HG02759 (cell line): ENCODE results near the gene PROSER3.

Source experiments
- ATAC-seq: cut with Tn5 transposase; IDR thresholded peaks from one replicate; pipeline ENCODE4 v1.9.1; 2021; ENCODE audit warnings: mild to moderate bottlenecking, moderate library complexity; ENCODE audit not compliant: unreplicated experiment

The PROSER3 gene

DNA sequence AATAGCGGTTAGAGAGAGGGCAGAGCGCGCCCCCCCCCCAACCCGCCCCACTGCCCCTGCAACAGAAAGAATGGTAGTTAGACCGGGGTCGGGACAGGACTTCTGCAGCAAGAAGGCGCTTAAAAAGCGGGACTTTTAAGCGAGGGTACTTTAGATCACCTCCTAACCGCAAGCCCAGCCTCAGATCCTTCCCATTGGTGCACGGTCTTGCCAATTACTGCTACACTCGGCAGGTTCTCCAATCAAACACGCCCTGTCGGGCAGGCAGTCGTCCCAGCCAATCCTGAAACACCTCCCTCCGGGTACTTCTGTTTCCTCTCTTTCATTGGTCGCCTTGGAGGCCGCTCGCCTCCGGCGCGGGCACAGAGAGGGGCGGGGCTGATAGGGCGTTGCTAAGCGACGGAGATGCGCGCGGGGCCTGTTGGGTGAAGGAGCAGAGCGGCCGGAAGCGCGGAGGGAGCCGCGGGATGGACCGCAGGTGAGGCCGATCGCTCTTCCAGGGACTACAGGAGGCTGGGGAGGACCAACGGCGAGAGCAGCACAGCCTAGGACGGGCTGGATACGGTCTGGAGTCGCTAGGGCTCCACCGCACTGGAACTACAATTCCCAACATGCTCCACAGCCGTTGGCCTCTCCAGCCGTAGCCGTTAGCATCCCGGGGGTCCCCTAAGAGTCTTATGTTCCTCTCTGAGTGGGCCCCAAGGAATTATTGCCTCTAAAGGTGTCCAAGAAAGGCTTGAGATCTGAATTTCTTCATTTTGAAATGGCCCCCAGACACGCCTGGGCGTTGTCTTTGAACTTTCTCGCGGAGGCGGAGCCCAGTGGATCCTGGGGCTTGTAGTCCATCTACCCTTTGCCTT, at the start of gene PROSER3:
Gene PROSER3 (plus strand): TSS at position 428 of the 860 bp plus-strand sequence. CDS start 40 bp downstream, at position 468.
- peak; percentile 93 for ATAC-seq

- no peak for ATAC-seq
Measured at GRCh38 chr19:35708391-35708790, 49.6 kb upstream of the PROSER3 start.

DNA sequence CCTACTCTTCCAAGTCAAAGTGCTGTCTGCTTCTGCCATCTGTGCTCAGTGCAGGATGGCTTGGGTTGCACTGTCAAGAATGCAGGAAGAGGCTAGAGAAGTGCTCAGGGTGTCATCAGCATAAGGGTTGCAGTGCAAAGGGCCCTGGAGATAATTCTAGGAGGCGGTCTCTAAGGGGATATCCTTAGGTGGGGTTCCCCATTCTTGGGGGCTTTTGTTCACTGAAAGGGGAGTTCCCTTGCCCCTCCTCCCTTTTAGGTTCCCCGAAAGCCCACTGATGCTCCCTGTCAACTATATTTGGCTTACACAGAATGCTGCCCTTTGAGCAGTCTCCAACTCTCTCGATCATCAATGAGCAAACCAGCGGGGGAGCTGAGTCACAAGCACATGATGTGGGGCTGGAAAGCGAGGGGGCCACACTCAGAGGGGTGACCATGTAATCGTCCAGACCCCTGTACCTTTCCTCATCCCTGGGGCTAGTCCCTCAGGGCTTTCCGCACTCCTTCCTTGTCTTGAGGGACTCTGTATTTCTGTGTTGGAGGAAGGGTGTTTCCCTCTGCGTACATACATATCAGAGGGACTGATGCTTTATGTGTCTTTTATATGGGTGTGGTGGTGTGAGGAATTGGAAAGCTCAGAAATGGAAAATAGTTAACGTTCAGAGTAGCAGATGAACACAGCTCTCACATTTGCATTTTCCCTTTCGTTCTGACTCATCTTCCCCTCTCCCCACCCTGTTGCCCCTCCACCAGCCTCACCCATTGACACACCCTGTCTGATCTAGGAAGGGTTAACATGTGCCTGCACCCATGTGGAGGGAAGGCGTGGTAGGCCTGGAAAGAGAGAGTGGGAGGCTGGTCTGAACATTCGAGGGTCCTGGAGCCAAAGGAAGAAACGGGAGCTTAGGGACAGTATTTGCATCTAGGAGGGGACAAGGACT, 46.9 kb upstream of the PROSER3 start:
- no peak for ATAC-seq

DNA sequence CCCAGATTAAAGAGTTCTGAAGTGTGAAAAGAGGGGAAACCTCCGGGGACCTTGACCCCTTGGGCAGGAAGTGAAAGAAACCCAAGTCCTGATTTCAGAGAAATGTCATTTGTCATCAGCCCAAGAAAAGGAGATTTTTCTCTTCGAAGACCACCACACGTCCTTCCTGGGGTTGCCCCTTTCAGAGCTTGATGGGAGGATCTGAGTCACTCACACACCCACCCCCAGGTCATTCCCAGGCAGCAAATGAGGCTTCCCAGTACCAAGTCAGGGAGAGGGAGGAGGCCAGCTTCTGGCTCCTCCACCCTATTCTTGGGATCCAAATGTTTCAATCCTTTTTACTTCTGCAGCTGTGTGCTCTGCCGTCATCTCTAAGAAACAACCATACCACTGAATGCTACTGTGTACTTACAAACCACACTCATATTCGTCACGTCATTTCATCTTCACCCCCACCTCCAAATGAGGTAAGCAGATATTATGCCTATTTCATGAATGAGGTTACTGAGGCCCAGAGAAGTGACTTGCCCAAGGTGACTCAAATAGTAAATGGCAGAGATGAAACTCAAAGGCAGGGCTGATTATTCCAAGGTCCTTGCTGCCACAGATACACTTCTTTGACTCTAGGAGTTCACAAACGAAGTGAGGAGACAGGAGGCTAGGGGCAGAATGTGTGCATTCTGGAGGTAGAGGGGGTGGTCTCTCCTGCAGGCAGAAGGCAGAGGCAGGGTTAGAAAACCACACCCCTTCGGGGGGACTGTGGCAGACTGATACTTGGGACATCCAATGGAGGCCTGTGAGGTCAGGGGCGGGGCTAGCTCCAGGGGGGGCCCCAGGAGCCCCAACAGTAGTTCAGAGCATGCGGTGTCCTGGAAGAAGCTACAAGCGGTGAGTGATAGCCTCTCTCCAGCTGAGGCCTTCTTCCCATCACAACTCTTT, 45.1 kb upstream of the PROSER3 start:
- no peak for ATAC-seq

DNA sequence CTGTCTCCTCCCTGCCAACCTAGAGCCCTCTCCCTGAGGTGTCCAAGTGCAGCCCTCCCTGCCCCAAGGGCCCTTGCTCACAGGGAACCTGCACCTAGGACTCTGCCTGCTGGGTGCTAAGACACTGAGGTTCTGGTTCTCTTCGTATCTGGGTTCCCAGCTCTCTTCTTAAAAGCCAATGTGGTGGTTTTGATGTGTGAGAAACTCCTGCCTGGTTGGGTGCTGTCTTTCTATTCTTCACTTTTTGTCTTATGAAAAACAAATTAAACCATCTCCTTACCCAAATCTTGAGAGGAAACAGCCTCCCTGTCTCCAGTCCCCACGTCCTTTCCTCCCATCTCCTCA, 44.5 kb upstream of the PROSER3 start:
- ATAC-seq = no peak

DNA sequence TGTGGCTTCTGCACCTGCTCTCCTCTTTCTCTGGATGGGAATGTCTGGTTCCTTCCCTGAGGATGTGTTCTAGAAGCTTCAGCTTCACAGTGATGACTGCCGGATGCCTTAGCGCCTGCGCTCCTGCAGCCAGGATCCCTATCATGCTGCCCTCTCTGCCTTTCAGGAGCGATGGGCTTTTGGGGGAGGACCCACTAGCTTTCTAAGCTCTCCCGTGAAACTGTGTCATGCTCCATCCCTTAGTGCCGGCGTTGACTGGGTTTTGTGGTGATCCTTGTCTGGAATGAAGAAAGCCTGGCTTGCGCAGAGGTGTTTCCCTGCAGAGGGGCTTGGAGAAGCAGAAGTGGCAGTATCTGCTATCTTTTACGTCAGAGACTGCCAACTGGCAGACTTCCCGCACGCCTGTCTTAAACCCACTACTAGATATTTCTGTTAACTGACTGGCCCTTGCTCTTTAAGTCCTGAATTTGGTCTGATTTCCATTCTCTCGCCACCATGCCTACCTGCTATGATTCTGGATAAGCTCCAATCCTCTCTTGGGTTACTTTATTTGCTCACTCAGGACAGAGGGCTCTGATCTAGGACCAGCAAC, 44.0 kb upstream of the PROSER3 start:
- no peak for ATAC-seq

- no peak for ATAC-seq
Measured at GRCh38 chr19:35714601-35715354, 43.2 kb upstream of the PROSER3 start.

GRCh38 chr19:35715355-35715809, 42.6 kb upstream of the PROSER3 start:
- no peak for ATAC-seq

DNA sequence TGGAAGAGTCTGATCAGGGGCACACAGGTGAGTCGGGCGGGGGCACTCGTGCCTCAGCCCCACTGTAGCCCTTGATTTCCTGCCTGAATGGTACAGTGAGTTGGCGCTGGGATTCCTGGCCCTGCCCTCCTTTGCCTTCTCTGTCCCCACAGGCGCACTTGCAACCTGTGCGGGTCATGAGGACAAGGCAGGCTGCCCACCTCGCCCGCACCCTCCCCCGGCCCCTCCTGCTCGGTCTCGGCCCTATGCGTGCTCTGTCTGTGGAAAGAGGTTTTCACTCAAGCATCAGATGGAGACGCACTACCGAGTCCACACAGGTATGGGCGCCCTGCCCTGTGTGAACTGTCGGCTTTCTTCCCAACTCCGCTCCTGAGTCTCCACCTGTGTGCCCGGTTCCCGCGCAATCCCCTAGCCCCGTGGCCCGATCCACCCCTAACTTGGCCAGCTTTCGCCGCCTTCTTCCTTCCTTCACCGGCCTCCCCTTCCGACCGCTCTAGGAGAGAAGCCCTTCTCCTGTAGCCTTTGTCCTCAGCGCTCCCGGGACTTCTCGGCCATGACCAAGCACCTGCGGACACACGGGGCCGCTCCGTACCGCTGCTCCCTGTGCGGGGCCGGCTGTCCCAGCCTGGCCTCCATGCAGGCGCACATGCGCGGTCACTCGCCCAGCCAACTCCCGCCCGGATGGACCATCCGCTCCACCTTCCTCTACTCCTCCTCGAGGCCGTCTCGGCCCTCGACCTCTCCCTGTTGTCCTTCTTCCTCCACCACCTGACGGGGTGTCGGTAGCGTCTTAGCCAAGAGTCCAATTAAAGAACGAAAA, 41.8 kb upstream of the PROSER3 start:
- ATAC-seq = peak; percentile 3

DNA sequence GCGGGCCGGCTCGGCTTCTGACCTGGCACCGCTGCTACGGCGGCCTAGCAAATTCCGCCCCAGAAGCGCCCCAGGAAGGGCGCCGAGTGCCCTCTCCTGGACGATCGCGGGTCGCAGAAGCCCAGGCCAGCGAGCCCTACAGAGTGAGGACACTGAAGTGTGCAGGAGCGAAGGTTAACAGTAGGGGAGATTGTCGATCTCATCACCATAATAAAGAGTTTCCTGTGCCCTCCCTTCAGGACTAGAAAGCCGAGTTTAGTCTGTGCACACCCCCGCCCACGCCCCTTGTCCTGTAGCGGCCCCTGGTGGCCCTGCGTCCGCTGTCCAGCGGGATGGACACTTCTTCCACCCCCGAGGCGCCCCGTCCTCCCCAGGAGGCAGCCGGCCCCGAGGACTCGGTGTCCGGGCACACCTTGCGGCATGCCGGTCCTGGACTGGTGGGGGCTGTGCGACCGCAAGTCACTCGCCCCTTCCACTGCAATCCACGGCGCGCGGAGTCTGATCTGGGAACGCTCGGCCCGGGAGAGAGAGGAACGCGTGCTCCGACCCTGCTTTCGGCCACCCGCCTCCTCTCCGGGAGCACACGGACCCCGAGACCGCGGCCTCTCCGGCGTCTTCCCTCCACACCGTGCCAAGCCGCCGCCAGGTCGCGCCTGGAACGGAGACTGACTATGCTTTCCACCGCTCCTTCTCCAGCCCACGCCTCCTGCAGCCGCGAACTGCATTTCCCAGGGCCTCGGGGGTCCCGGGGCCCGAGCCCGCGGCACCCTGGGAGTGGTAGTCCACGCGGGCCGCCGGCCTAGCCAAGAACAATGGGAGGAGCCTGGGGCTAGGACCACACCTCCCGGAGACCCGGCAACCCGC, 40.9 kb upstream of the PROSER3 start:
- ATAC-seq = peak; percentile 70

- ATAC-seq = peak; percentile 62
Measured at GRCh38 chr19:35717665-35718344, 40.2 kb upstream of the PROSER3 start, which contains the start of gene KMT2B. TSS of gene KMT2B (plus strand) at chr19:35718003. CDS start at chr19:35718019, 16 bp downstream.

- ATAC-seq = no peak
Measured at GRCh38 chr19:35718345-35719041, 39.5 kb upstream of the PROSER3 start.

DNA sequence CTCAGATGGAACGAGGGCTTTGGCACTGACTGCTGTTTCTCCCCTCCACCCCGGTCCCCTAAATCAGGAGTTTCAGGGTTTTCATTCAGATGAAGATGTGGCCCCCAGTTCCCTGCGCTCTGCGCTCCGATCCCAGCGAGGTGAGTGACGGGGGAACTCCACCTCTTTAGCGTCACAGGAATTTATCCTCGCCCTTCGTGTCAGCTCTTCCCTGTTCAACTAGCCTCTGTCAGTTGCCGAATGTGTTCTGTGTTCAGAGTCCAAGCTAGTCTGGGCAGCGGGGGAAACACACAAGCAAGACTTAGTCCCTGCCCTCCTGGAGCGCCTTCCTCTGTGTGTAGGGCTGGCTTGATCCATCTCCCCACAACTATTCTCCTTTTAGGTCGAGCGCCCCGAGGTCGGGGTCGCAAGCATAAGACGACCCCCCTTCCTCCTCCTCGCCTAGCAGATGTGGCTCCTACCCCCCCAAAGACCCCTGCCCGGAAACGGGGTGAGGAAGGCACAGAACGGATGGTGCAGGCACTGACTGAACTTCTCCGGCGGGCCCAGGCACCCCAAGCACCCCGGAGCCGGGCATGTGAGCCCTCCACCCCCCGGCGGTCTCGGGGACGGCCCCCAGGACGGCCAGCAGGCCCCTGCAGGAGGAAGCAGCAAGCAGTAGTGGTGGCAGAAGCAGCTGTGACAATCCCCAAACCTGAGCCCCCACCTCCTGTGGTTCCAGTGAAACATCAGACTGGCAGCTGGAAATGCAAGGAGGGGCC, 38.4 kb upstream of the PROSER3 start:
- ATAC-seq = no peak

DNA sequence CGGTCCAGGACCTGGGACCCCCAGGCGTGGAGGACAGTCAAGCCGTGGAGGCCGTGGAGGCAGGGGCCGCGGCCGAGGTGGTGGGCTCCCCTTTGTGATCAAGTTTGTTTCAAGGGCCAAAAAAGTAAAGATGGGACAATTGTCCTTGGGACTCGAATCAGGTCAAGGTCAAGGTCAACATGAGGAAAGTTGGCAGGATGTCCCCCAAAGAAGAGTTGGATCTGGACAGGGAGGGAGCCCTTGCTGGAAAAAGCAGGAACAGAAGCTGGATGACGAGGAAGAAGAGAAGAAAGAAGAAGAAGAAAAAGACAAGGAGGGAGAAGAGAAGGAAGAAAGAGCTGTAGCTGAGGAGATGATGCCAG, 37.8 kb upstream of the PROSER3 start:
- ATAC-seq = no peak

DNA sequence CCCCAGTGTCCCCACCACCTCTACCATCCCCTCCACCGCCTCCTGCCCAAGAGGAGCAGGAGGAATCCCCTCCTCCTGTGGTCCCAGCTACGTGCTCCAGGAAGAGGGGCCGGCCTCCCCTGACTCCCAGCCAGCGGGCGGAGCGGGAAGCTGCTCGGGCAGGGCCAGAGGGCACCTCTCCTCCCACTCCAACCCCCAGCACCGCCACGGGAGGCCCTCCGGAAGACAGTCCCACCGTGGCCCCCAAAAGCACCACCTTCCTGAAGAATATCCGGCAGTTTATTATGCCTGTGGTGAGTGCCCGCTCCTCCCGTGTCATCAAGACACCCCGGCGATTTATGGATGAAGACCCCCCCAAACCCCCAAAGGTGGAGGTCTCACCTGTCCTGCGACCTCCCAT, 37.3 kb upstream of the PROSER3 start:
- ATAC-seq = no peak

GRCh38 chr19:35721374-35721773, 36.6 kb upstream of the PROSER3 start:
- ATAC-seq = no peak
